Naive B cell (primary cell): ENCODE data around the gene SLC35A4. TPM values are rescaled to one million over a fixed set of nuclear protein-coding genes. Genes with fewer than 3 reads are reported as not detected.
A peak's percentile ranks its signal among the peaks of the same experiment; 100 is the strongest.

Experiments
- ATAC-seq, 2 donors: fragments of 150-1000 bp; cut with Tn5 transposase; 2 replicates each; pipeline ENCODE4 v1.10.0; 2021; ENCODE audit warnings: low read depth in 2 of 2, mild to moderate bottlenecking in 2 of 2, moderate library complexity in 2 of 2
- DNase-seq: peaks from one replicate; pipeline ENCODE4 v3.0.0; 2022
- H3K27ac Mint-ChIP-seq, 6 donors: one replicate each; pipeline ENCODE4 v1.8.0; 2020 to 2022; ENCODE audit warnings: mild to moderate bottlenecking in 6 of 6, mixed read lengths in 6 of 6, moderate library complexity in 5 of 6, inconsistent platforms in 2 of 6
- H3K27me3 Mint-ChIP-seq, 3 donors: one replicate each; pipeline ENCODE4 v1.8.0; 2021 to 2022; ENCODE audit warnings: mixed read lengths in 3 of 3, mild to moderate bottlenecking in 1 of 3
- H3K36me3 Mint-ChIP-seq, 2 donors: one replicate each; pipeline ENCODE4 v1.8.0; 2020 to 2022; ENCODE audit warnings: mixed read lengths in 2 of 2, inconsistent platforms in 1 of 2, mild to moderate bottlenecking in 1 of 2
- H3K4me1 Mint-ChIP-seq, 3 donors: one replicate each; pipeline ENCODE4 v1.8.0; 2020 to 2022; ENCODE audit warnings: mixed read lengths in 3 of 3, inconsistent platforms in 1 of 3, mild to moderate bottlenecking in 1 of 3, moderate library complexity in 1 of 3
- H3K4me3 Mint-ChIP-seq, 8 donors: one replicate each; pipeline ENCODE4 v1.8.0; 2020 to 2022; ENCODE audit warnings: mild to moderate bottlenecking in 8 of 8, mixed read lengths in 8 of 8, moderate library complexity in 8 of 8, inconsistent platforms in 2 of 8
- H3K9me3 Mint-ChIP-seq, 7 donors: one replicate each; pipeline ENCODE4 v1.8.0; 2020 to 2022; ENCODE audit warnings: mixed read lengths in 7 of 7, mild to moderate bottlenecking in 5 of 7, inconsistent platforms in 2 of 7, moderate library complexity in 1 of 7
- polyA plus RNA-seq, 6 donors: library from polyadenylated mRNA; unstranded; fragments of 300-500 nt; fragmentation: Illumina TruSeq; gene quantifications; one replicate each; pipeline ENCODE4 v1.2.3, GENCODE V29; 2021; ENCODE audit warnings: low read depth in 6 of 6

The SLC35A4 gene
- polyA plus RNA-seq, 6 donors from 2014 or later = 66.8 to 107 (median 74.6) TPM

- peaks cover 0 to 4% of the 10 kb centered on the region in 2 donors for H3K36me3 Mint-ChIP-seq
- no peak for DNase-seq
- peak overlapping the region; percentile 33 to 94 (median 50) for H3K27ac Mint-ChIP-seq
- no peak for ATAC-seq
- H3K4me1 Mint-ChIP-seq = peaks cover 40 to 58% (median 50%) of the 10 kb centered on the region in 3 donors
- H3K9me3 Mint-ChIP-seq = no peaks in the 10 kb centered on the region
- peak overlapping the region in 4 of 8 donors; percentile 32 to 87 (median 51) for H3K4me3 Mint-ChIP-seq
- H3K27me3 Mint-ChIP-seq = no peaks in the 10 kb centered on the region
Measured at GRCh38 chr5:140550147-140551079, 14.2 kb upstream of the SLC35A4 start.

GRCh38 chr5:140551872-140552271 lies 12.8 kb upstream of the SLC35A4 start:
- H3K4me1 Mint-ChIP-seq = peaks cover 52 to 66% (median 63%) of the 10 kb centered on the region in 3 donors
- no peaks in the 10 kb centered on the region for H3K9me3 Mint-ChIP-seq
- ATAC-seq = no peak
- DNase-seq = no peak
- peaks cover 0 to 4% of the 10 kb centered on the region in 2 donors for H3K36me3 Mint-ChIP-seq
- peak overlapping the region in 4 of 6 donors; percentile 32 to 94 (median 80) for H3K27ac Mint-ChIP-seq
- H3K4me3 Mint-ChIP-seq = peak overlapping the region in 1 of 8 donors; percentile 3
- no peaks in the 10 kb centered on the region for H3K27me3 Mint-ChIP-seq

- Mint-ChIP-seq H3K27me3 (no peaks in the 10 kb centered on the region), H3K4me1 (peaks cover 59 to 68% (median 66%) of the 10 kb centered on the region in 3 donors), H3K27ac (peak overlapping the region in 5 of 6 donors; percentile 5 to 83 (median 74)), H3K4me3 (peak overlapping the region in 2 of 8 donors; percentile 5 to 68), H3K36me3 (peaks cover 0 to 4% of the 10 kb centered on the region in 2 donors), H3K9me3 (no peaks in the 10 kb centered on the region)
- DNase-seq (no peak), ATAC-seq (no peak)
Measured at GRCh38 chr5:140553657-140554056, 11.0 kb upstream of the SLC35A4 start.

- Mint-ChIP-seq H3K4me3 (peak overlapping the region in 1 of 8 donors; percentile 90), H3K27ac (peak overlapping the region in 1 of 6 donors; percentile 5), H3K27me3 (no peaks in the 10 kb centered on the region), H3K4me1 (peaks cover 57 to 60% (median 58%) of the 10 kb centered on the region in 3 donors), H3K36me3 (peaks cover 0 to 4% of the 10 kb centered on the region in 2 donors), H3K9me3 (no peaks in the 10 kb centered on the region)
- ATAC-seq (no peak), DNase-seq (no peak)
Measured at GRCh38 chr5:140554454-140554853, 10.2 kb upstream of the SLC35A4 start.

- Mint-ChIP-seq H3K27me3 (no peaks in the 10 kb centered on the region), H3K36me3 (no peaks in the 10 kb centered on the region), H3K4me1 (peaks cover 53 to 58% (median 56%) of the 10 kb centered on the region in 3 donors), H3K4me3 (peak overlapping the region; percentile 58 to 94 (median 91)), H3K27ac (peak overlapping the region in 5 of 6 donors; percentile 49 to 95 (median 83)), H3K9me3 (no peaks in the 10 kb centered on the region)
- ATAC-seq = no peak
- no peak for DNase-seq
Measured at GRCh38 chr5:140555747-140556312, 8.8 kb upstream of the SLC35A4 start.

- DNase-seq = no peak
- peak overlapping the region; percentile 87 to 96 (median 92) for H3K4me3 Mint-ChIP-seq
- H3K36me3 Mint-ChIP-seq = no peaks in the 10 kb centered on the region
- no peaks in the 10 kb centered on the region for H3K9me3 Mint-ChIP-seq
- H3K27me3 Mint-ChIP-seq = no peaks in the 10 kb centered on the region
- H3K27ac Mint-ChIP-seq = peak overlapping the region; percentile 13 to 97 (median 94)
- ATAC-seq = no peak
- H3K4me1 Mint-ChIP-seq = peaks cover 56 to 64% (median 58%) of the 10 kb centered on the region in 3 donors
Measured at GRCh38 chr5:140556438-140556837, 8.2 kb upstream of the SLC35A4 start.

- Mint-ChIP-seq H3K27me3 (no peaks in the 10 kb centered on the region), H3K9me3 (peaks cover 0 to 1% (median 0%) of the 10 kb centered on the region in 7 donors), H3K36me3 (no peaks in the 10 kb centered on the region), H3K4me1 (peaks cover 56 to 67% (median 58%) of the 10 kb centered on the region in 3 donors), H3K27ac (peak within 1 kb of the TSS; percentile 94 to 97 (median 96)), H3K4me3 (peak within 1 kb of the TSS; percentile 87 to 96 (median 92))
- ATAC-seq (peak; percentile 95 to 96), DNase-seq (peak; percentile 83)
Measured at GRCh38 chr5:140557136-140557805, 7.4 kb upstream of the SLC35A4 start, which contains the start of gene SRA1. Gene SRA1, minus strand, starts transcription at chr5:140557473. Its CDS starts 21 bp downstream, at chr5:140557452.

GRCh38 chr5:140557965-140558364 lies 6.7 kb upstream of the SLC35A4 start:
- ATAC-seq (no peak), DNase-seq (no peak)
- Mint-ChIP-seq H3K4me1 (peaks cover 58 to 70% (median 64%) of the 10 kb centered on the region in 3 donors), H3K36me3 (no peaks in the 10 kb centered on the region), H3K27ac (peak overlapping the region; percentile 94 to 97 (median 96)), H3K4me3 (peak overlapping the region; percentile 87 to 96 (median 92)), H3K9me3 (peaks cover 0 to 1% (median 0%) of the 10 kb centered on the region in 7 donors), H3K27me3 (no peaks in the 10 kb centered on the region)

GRCh38 chr5:140558542-140558941 lies 6.1 kb upstream of the SLC35A4 start:
- no peak for ATAC-seq
- H3K9me3 Mint-ChIP-seq = peaks cover 0 to 1% (median 0%) of the 10 kb centered on the region in 7 donors
- DNase-seq = no peak
- peak overlapping the region in 2 of 6 donors; percentile 74 to 97 for H3K27ac Mint-ChIP-seq
- peak overlapping the region in 3 of 8 donors; percentile 87 to 94 (median 90) for H3K4me3 Mint-ChIP-seq
- no peaks in the 10 kb centered on the region for H3K27me3 Mint-ChIP-seq
- no peaks in the 10 kb centered on the region for H3K36me3 Mint-ChIP-seq
- H3K4me1 Mint-ChIP-seq = peaks cover 52 to 68% (median 64%) of the 10 kb centered on the region in 3 donors

- H3K27me3 Mint-ChIP-seq = no peaks in the 10 kb centered on the region
- H3K36me3 Mint-ChIP-seq = no peaks in the 10 kb centered on the region
- H3K9me3 Mint-ChIP-seq = peaks cover 0 to 1% (median 0%) of the 10 kb centered on the region in 7 donors
- DNase-seq (no peak), ATAC-seq (no peak)
- H3K4me1 Mint-ChIP-seq = peaks cover 47 to 69% (median 65%) of the 10 kb centered on the region in 3 donors
- no peak overlapping the region for H3K27ac Mint-ChIP-seq
- H3K4me3 Mint-ChIP-seq = peak overlapping the region in 2 of 8 donors; percentile 35 to 44
Measured at GRCh38 chr5:140560227-140560626, 4.4 kb upstream of the SLC35A4 start.

- ATAC-seq = no peak
- DNase-seq = no peak
- Mint-ChIP-seq H3K9me3 (peaks cover 0 to 1% (median 0%) of the 10 kb centered on the region in 7 donors), H3K4me1 (peaks cover 44 to 60% (median 58%) of the 10 kb centered on the region in 3 donors), H3K27me3 (no peaks in the 10 kb centered on the region), H3K36me3 (peaks cover 0 to 4% of the 10 kb centered on the region in 2 donors), H3K4me3 (peak overlapping the region in 2 of 8 donors; percentile 53 to 92), H3K27ac (peak overlapping the region in 2 of 6 donors; percentile 45 to 84)
Measured at GRCh38 chr5:140561753-140562523, 2.7 kb upstream of the SLC35A4 start.

- H3K9me3 Mint-ChIP-seq = peaks cover 0 to 1% (median 0%) of the 10 kb centered on the region in 7 donors
- DNase-seq (no peak), ATAC-seq (no peak)
- peaks cover 46 to 62% (median 56%) of the 10 kb centered on the region in 3 donors for H3K4me1 Mint-ChIP-seq
- peak overlapping the region; percentile 95 to 99 (median 98) for H3K27ac Mint-ChIP-seq
- H3K36me3 Mint-ChIP-seq = peaks cover 0 to 19% of the 10 kb centered on the region in 2 donors
- H3K27me3 Mint-ChIP-seq = no peaks in the 10 kb centered on the region
- H3K4me3 Mint-ChIP-seq = peak overlapping the region; percentile 92 to 98 (median 96)
Measured at GRCh38 chr5:140563596-140563995, 1.0 kb upstream of the SLC35A4 start.
